ENCODE results near the gene FGD2.

FGD2 gene

DNA sequence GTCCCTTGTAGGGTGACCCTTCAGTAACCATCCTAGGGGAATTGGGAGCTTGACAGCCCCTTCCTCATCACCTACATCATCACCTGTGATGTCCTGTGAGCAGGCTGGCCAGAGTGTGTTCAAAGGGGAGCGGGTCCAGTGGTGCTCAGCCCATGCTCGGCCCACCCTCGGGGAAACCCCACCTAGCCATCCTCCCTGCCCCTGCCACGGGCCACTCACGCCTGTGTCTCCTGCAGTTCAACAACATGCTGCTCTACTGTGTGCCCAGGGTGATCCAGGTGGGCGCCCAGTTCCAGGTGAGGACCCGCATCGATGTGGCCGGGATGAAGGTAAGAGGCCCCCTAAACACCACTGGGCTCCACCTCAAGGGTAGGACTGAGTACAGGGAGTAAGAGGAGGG lies 10.1 kb downstream of the FGD2 start:
- Histone ChIP-seq H3K9me2 (replicated peaks; ENCODE audit: low read depth, low read length) (no peaks in the 10 kb centered on the region), H3F3A (ENCODE audit: low read depth) (no peaks in the 10 kb centered on the region), H3K4me2 (ENCODE audit: low read depth, low read length, poor library complexity, severe bottlenecking) (no peak overlapping the region), H4K20me1 (ENCODE audit: insufficient read depth, low read length, poor library complexity, severe bottlenecking) (no peaks in the 10 kb centered on the region), H3K36me3 (ENCODE audit: insufficient read depth, low read length) (no peaks in the 10 kb centered on the region), H3K4me1 (ENCODE audit: insufficient read depth, low read length, poor library complexity, severe bottlenecking) (peaks cover 7% of the 10 kb centered on the region), H2AFZ (ENCODE audit: low read length) (no peak overlapping the region), H3K9me3 (ENCODE audit: insufficient read depth, low read depth, low read length) (no peaks in the 10 kb centered on the region), H3K4me3 (ENCODE audit: low read length, poor library complexity, severe bottlenecking) (no peak overlapping the region), H3K27me3 (ENCODE audit: insufficient read depth, low read length, poor library complexity, severe bottlenecking) (no peaks in the 10 kb centered on the region), H3K79me2 (ENCODE audit: insufficient read depth, low read length) (no peaks in the 10 kb centered on the region), H3K9ac (ENCODE audit: low read depth, low read length, poor library complexity, severe bottlenecking) (no peak overlapping the region)
- TF ChIP-seq, protein P1, sequence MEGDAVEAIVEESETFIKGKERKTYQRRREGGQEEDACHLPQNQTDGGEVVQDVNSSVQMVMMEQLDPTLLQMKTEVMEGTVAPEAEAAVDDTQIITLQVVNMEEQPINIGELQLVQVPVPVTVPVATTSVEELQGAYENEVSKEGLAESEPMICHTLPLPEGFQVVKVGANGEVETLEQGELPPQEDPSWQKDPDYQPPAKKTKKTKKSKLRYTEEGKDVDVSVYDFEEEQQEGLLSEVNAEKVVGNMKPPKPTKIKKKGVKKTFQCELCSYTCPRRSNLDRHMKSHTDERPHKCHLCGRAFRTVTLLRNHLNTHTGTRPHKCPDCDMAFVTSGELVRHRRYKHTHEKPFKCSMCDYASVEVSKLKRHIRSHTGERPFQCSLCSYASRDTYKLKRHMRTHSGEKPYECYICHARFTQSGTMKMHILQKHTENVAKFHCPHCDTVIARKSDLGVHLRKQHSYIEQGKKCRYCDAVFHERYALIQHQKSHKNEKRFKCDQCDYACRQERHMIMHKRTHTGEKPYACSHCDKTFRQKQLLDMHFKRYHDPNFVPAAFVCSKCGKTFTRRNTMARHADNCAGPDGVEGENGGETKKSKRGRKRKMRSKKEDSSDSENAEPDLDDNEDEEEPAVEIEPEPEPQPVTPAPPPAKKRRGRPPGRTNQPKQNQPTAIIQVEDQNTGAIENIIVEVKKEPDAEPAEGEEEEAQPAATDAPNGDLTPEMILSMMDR (conservative IDR thresholded peaks at IDR 0.05; ENCODE audit: low read length) = no peak
- no peak for TF ChIP-seq EZH2phosphoT487 (IDR thresholded peaks at IDR 0.05; ENCODE audit: borderline replicate concordance)

DNA sequence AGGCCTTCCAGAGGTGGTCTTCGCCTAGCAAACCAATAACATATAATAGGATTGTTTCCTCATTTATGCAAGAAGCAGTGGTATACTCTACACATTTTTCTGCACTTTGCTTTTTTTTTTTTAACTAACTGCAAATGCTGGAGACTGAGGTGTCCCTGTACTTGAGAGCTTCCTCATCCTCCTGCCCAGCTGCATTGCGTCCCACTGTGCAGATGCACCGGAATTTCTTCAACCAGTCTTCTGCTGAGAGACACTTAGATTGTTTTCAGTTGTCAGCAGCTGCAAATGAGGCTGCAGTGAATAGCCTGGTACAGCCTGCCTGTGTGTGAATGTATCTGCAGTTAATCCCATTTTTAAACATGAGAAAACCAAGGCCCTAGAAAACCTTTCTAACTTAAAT lies 11.5 kb downstream of the FGD2 start:
- Histone ChIP-seq H3K9ac (ENCODE audit: low read depth, low read length, poor library complexity, severe bottlenecking) (no peak overlapping the region), H3K9me2 (replicated peaks; ENCODE audit: low read depth, low read length) (no peaks in the 10 kb centered on the region), H3F3A (ENCODE audit: low read depth) (no peaks in the 10 kb centered on the region), H3K36me3 (ENCODE audit: insufficient read depth, low read length) (no peaks in the 10 kb centered on the region), H3K27me3 (ENCODE audit: insufficient read depth, low read length, poor library complexity, severe bottlenecking) (no peaks in the 10 kb centered on the region), H2AFZ (ENCODE audit: low read length) (no peak overlapping the region), H3K4me1 (ENCODE audit: insufficient read depth, low read length, poor library complexity, severe bottlenecking) (peaks cover 7% of the 10 kb centered on the region), H4K20me1 (ENCODE audit: insufficient read depth, low read length, poor library complexity, severe bottlenecking) (no peaks in the 10 kb centered on the region), H3K9me3 (ENCODE audit: insufficient read depth, low read depth, low read length) (no peaks in the 10 kb centered on the region), H3K4me2 (ENCODE audit: low read depth, low read length, poor library complexity, severe bottlenecking) (no peak overlapping the region), H3K79me2 (ENCODE audit: insufficient read depth, low read length) (no peaks in the 10 kb centered on the region), H3K4me3 (ENCODE audit: low read length, poor library complexity, severe bottlenecking) (no peak overlapping the region)
- TF ChIP-seq, protein P1 (conservative IDR thresholded peaks at IDR 0.05; ENCODE audit: low read length) = no peak
- TF ChIP-seq EZH2phosphoT487 (IDR thresholded peaks at IDR 0.05; ENCODE audit: borderline replicate concordance) = no peak

DNA sequence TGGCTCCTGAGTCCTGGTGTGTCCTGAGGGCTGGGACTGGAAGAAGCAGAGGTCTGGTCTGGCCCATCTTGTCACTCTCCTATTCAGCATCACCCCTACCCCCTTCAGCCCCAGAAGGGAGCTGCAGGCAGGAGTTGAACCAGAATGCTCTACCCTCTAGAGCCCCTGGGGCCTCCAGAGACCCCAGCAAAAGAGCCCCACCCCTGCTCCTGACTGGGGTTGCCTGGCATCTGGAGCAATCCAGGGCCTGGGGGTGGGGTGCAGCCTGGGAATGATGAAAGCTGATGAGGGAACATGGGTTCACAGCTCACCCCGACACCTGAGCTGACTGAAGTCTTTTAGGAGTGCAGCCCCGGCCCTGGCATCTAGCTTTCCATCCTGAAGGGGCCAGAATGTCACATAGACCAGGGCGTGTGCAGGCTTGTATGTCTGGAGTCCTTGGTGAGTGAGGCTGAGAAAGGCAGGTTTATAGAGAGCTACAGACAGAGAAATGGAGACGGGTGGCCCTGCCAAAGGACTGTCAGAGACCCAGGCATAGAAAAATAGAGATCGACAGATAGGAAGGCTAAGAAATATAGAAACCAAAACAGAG lies 12.2 kb downstream of the FGD2 start:
- no peak overlapping the region for H3K4me3 ChIP-seq (ENCODE audit: low read length, poor library complexity, severe bottlenecking)
- no peaks in the 10 kb centered on the region for H3K9me3 ChIP-seq (ENCODE audit: insufficient read depth, low read depth, low read length)
- TF ChIP-seq, protein P1 (conservative IDR thresholded peaks at IDR 0.05; ENCODE audit: low read length) = no peak
- TF ChIP-seq EZH2phosphoT487 (IDR thresholded peaks at IDR 0.05; ENCODE audit: borderline replicate concordance) = no peak
- peak overlapping the region; percentile 8 for H3K4me2 ChIP-seq (ENCODE audit: low read depth, low read length, poor library complexity, severe bottlenecking)
- H3K36me3 ChIP-seq (ENCODE audit: insufficient read depth, low read length) = no peaks in the 10 kb centered on the region
- H3K79me2 ChIP-seq (ENCODE audit: insufficient read depth, low read length) = no peaks in the 10 kb centered on the region
- no peaks in the 10 kb centered on the region for H3K27me3 ChIP-seq (ENCODE audit: insufficient read depth, low read length, poor library complexity, severe bottlenecking)
- H3K4me1 ChIP-seq (ENCODE audit: insufficient read depth, low read length, poor library complexity, severe bottlenecking) = peaks cover 7% of the 10 kb centered on the region
- peak overlapping the region; percentile 78 for H2AFZ ChIP-seq (ENCODE audit: low read length)
- H3K9me2 ChIP-seq (replicated peaks; ENCODE audit: low read depth, low read length) = no peaks in the 10 kb centered on the region
- no peaks in the 10 kb centered on the region for H3F3A ChIP-seq (ENCODE audit: low read depth)
- H3K9ac ChIP-seq (ENCODE audit: low read depth, low read length, poor library complexity, severe bottlenecking) = peak overlapping the region; percentile 10
- H4K20me1 ChIP-seq (ENCODE audit: insufficient read depth, low read length, poor library complexity, severe bottlenecking) = no peaks in the 10 kb centered on the region

All from Loucy (cell line).